Glutamatergic neuron (in vitro differentiated cells): ENCODE data around the gene UNK. TPM values are rescaled to one million over a fixed set of nuclear protein-coding genes. Genes with fewer than 3 reads are reported as not detected.

ENCODE experiments used
- DNase-seq: peaks from one replicate; pipeline ENCODE4 v3.0.0; 2022
- H3K27ac Mint-ChIP-seq: one replicate; pipeline ENCODE4 v1.8.0; 2020; ENCODE audit warnings: mild to moderate bottlenecking, mixed read lengths, inconsistent platforms; ENCODE audit not compliant: unreplicated experiment
- H3K27me3 Mint-ChIP-seq: one replicate; pipeline ENCODE4 v1.8.0; 2020; ENCODE audit warnings: mild to moderate bottlenecking, moderate library complexity, mixed read lengths, inconsistent platforms; ENCODE audit not compliant: unreplicated experiment
- H3K36me3 Mint-ChIP-seq: one replicate; pipeline ENCODE4 v1.8.0; 2020; ENCODE audit warnings: mild to moderate bottlenecking, mixed read lengths, inconsistent platforms; ENCODE audit not compliant: unreplicated experiment
- H3K4me1 Mint-ChIP-seq: one replicate; pipeline ENCODE4 v1.8.0; 2020; ENCODE audit warnings: mild to moderate bottlenecking, low read depth, mixed read lengths, inconsistent platforms; ENCODE audit not compliant: unreplicated experiment
- H3K4me3 Mint-ChIP-seq: one replicate; pipeline ENCODE4 v1.8.0; 2020; ENCODE audit warnings: mild to moderate bottlenecking, mixed read lengths, inconsistent platforms; ENCODE audit not compliant: unreplicated experiment
- H3K9me3 Mint-ChIP-seq: one replicate; pipeline ENCODE4 v1.8.0; 2020; ENCODE audit warnings: mild to moderate bottlenecking, moderate library complexity, mixed read lengths, inconsistent platforms; ENCODE audit not compliant: unreplicated experiment
- CTCF ChIP-seq: fragments of 200-600 bp; sonication (generic); IDR thresholded peaks from one replicate; pipeline ENCODE4 v1.5.0; 2021; ENCODE audit not compliant: partially characterized antibody, unreplicated experiment
- total RNA-seq: library from RNA; stranded (reverse); fragmentation: NEBNext Ultra II Directional; extraction: Animal tissue kit (Norgen Biotek cat#: 25700); gene quantifications from one replicate; pipeline ENCODE4 v1.2.1, GENCODE V29; 2021; ENCODE audit not compliant: unreplicated experiment

UNK gene
- total RNA-seq, 1 donor from 2014 or later: 65.5 TPM

GRCh38 chr17:75814900-75815373 is 30.3 kb downstream of the UNK start:
- no peak overlapping the region for H3K27ac Mint-ChIP-seq
- DNase-seq: no peak
- H3K36me3 Mint-ChIP-seq: no peaks in the 10 kb centered on the region
- H3K27me3 Mint-ChIP-seq: peaks cover 11% of the 10 kb centered on the region
- no peak for TF ChIP-seq CTCF
- H3K4me3 Mint-ChIP-seq: no peak overlapping the region
- peaks cover 16% of the 10 kb centered on the region for H3K4me1 Mint-ChIP-seq
- H3K9me3 Mint-ChIP-seq: peaks cover 2% of the 10 kb centered on the region

- Mint-ChIP-seq H3K4me3 (no peak overlapping the region), H3K4me1 (peaks cover 15% of the 10 kb centered on the region), H3K36me3 (no peaks in the 10 kb centered on the region), H3K27me3 (peaks cover 11% of the 10 kb centered on the region), H3K27ac (no peak overlapping the region), H3K9me3 (peaks cover 2% of the 10 kb centered on the region)
- TF ChIP-seq CTCF: no peak
- no peak for DNase-seq
Observed at GRCh38 chr17:75815399-75815798, 30.8 kb downstream of the UNK start.

- Mint-ChIP-seq H3K27me3 (peaks cover 11% of the 10 kb centered on the region), H3K4me3 (no peak overlapping the region), H3K4me1 (peaks cover 24% of the 10 kb centered on the region), H3K36me3 (no peaks in the 10 kb centered on the region), H3K9me3 (peaks cover 4% of the 10 kb centered on the region), H3K27ac (no peak overlapping the region)
- TF ChIP-seq CTCF: no peak
- no peak for DNase-seq
Observed at GRCh38 chr17:75816693-75817092, 32.1 kb downstream of the UNK start.

GRCh38 chr17:75817571-75817970 is 33.0 kb downstream of the UNK start:
- Mint-ChIP-seq H3K9me3 (peaks cover 9% of the 10 kb centered on the region), H3K27ac (no peak overlapping the region), H3K36me3 (no peaks in the 10 kb centered on the region), H3K4me1 (peaks cover 27% of the 10 kb centered on the region), H3K27me3 (peaks cover 11% of the 10 kb centered on the region), H3K4me3 (no peak overlapping the region)
- TF ChIP-seq CTCF: no peak
- DNase-seq: no peak

GRCh38 chr17:75818326-75818885 is 33.8 kb downstream of the UNK start:
- Mint-ChIP-seq H3K9me3 (peaks cover 9% of the 10 kb centered on the region), H3K4me1 (peaks cover 26% of the 10 kb centered on the region), H3K4me3 (peak overlapping the region; percentile 23), H3K36me3 (no peaks in the 10 kb centered on the region), H3K27me3 (peaks cover 11% of the 10 kb centered on the region), H3K27ac (peak overlapping the region; percentile 34)
- DNase-seq: no peak
- no peak for TF ChIP-seq CTCF
